Spleen (tissue), 11 donors: Measurements from ENCODE around the gene DSCAML1. TPM values are rescaled to one million over a fixed set of nuclear protein-coding genes. Genes with fewer than 3 reads are reported as not detected.

Source experiments
- DNase-seq: peaks from one replicate; pipeline ENCODE4 v3.0.0-alpha.2; 2020
- H3K27ac ChIP-seq, 8 donors: fragments of 200-600 bp; sonication (generic) in 7 of 8; 1 replicate in 4 of 8; 2 replicates in 4 of 8; pipeline versions ENCODE4 v1.5.0 to v1.8.0; 2016 to 2021; ENCODE audit warnings: inconsistent platforms in 4 of 8, mild to moderate bottlenecking in 4 of 8, moderate library complexity in 1 of 8
- H3K27me3 ChIP-seq, 7 donors: fragments of 200-600 bp; sonication (generic) in 6 of 7; replicated peaks in 1 of 7; 1 replicate in 4 of 7; 2 replicates in 3 of 7; pipeline versions ENCODE4 v1.5.0 to v1.8.0; 2016 to 2021; ENCODE audit warnings: inconsistent platforms in 3 of 7, mild to moderate bottlenecking in 1 of 7
- H3K36me3 ChIP-seq, 6 donors: fragments of 200-600 bp; sonication (generic) in 5 of 6; 1 replicate in 4 of 6; 2 replicates in 2 of 6; pipeline versions ENCODE4 v1.5.0 to v1.8.0; 2016 to 2021; ENCODE audit warnings: inconsistent platforms in 2 of 6
- H3K4me1 ChIP-seq, 6 donors: fragments of 200-600 bp; sonication (generic) in 5 of 6; 1 replicate in 3 of 6; 2 replicates in 3 of 6; pipeline versions ENCODE4 v1.5.0 to v1.8.0; 2016 to 2021; ENCODE audit warnings: inconsistent platforms in 3 of 6
- H3K4me3 ChIP-seq, 8 donors: fragments of 200-600 bp; sonication (generic) in 7 of 8; 1 replicate in 4 of 8; 2 replicates in 4 of 8; pipeline versions ENCODE4 v1.5.0 to v1.8.0; 2016 to 2021; ENCODE audit warnings: inconsistent platforms in 4 of 8, mild to moderate bottlenecking in 4 of 8, moderate library complexity in 2 of 8
- H3K9me3 ChIP-seq, 8 donors: fragments of 200-600 bp; sonication (generic) in 7 of 8; 1 replicate in 4 of 8; 2 replicates in 4 of 8; pipeline versions ENCODE4 v1.5.0 to v1.8.0; 2016 to 2021; ENCODE audit warnings: inconsistent platforms in 4 of 8
- CTCF ChIP-seq, 11 experiments: fragments of 200-600 bp in 7 of 11; fragments of 450-650 bp in 4 of 11; sonication (generic) in 4 of 11; IDR thresholded peaks in 8 of 11; conservative IDR thresholded peaks in 3 of 11; 1 replicate in 7 of 11; 2 replicates in 4 of 11; pipeline versions ENCODE4 v1.4.0 to v1.8.0; 2016 to 2021; ENCODE audit warnings: antibody characterized with exemption in 11 of 11, inconsistent platforms in 4 of 11, mild to moderate bottlenecking in 1 of 11
- POLR2A ChIP-seq, 3 donors: fragments of 450-650 bp; IDR thresholded peaks; one replicate each; pipeline ENCODE4 v1.5.1; 2017; ENCODE audit warnings: antibody characterized with exemption in 3 of 3, mild to moderate bottlenecking in 1 of 3
- POLR2AphosphoS5 ChIP-seq, 3 donors: sonication (generic); formaldehyde crosslinking; IDR thresholded peaks; one replicate each; pipeline ENCODE4 v1.5.1; 2017; ENCODE audit warnings: antibody characterized with exemption in 3 of 3
- WGBS, 5 donors: extraction: QIAGEN DNeasy Blood & Tissue Kit in 3 of 5; methylation state at CpG; one replicate each; pipeline versions ENCODE4 v1.1.5 to v1.1.7; 2013 to 2018; 5-methylcytosine and 5-hydroxymethylcytosine counted together
- intact Hi-C: fragments of 100-400 bp; cut with DNase I; formaldehyde crosslinking; loops from one replicate; pipeline ENCODE4 v1.15.0; 2023; ENCODE audit warnings: low total_unique reads
- polyA plus RNA-seq, 3 donors: library from polyadenylated mRNA; stranded (reverse); fragments of 200-250 nt; gene quantifications; one replicate each; pipeline ENCODE4 v1.2.1, GENCODE V29; 2013
- total RNA-seq, 7 donors: library from RNA; depleted of rRNA in 3 of 7; stranded (reverse); fragments of >200 nt in 3 of 7; fragmentation: NEBNext Ultra II Directional in 4 of 7; extraction: Animal tissue kit (Norgen Biotek cat#: 25700) in 4 of 7; gene quantifications; one replicate each; pipeline versions ENCODE4 v1.1.0 to v1.2.1, GENCODE V29; 2016 to 2021
- donor health status: healthy with polysubstance abuse.
- donor health status: DM: no; HTN: no; CAD: no; lungs with moderate emphysema.
- donor health status: DM: no; HTN: no; CAD: no.
- donor health status: Bipolar disorder and iron deficiency.
- donor health status: healthy.
- donor health status: DM: no; HTN: no; CAD: no.
- donor health status: DM: yes; HTN: yes; CAD: no.

DSCAML1 gene
- total and polyA plus RNA-seq, 10 donors, result 0.07 to 10.7 (median 2.3) TPM

- Histone ChIP-seq H3K36me3 (peaks cover 0 to 100% (median 57%) of the 10 kb centered on the region in 6 donors), H3K27ac (no peak overlapping the region), H3K27me3 (no peaks in the 10 kb centered on the region), H3K4me1 (no peaks in the 10 kb centered on the region), H3K4me3 (no peak overlapping the region), H3K9me3 (no peaks in the 10 kb centered on the region)
- DNase-seq, result no peak
- intact Hi-C loops, result no loop called here
- TF ChIP-seq POLR2A (IDR thresholded peaks at IDR 0.05) (no peak), CTCF (IDR thresholded peaks at IDR 0.05 in 8 of 11, conservative IDR thresholded peaks at IDR 0.05 in 3 of 11) (no peak), POLR2AphosphoS5 (IDR thresholded peaks at IDR 0.05) (no peak)
- WGBS, 5 donors, result 89 to 96% (median 94%) methylated on average over 6 to 9 of the region's 9 CpGs
Observed at GRCh38 chr11:117381481-117382387, 415.3 kb downstream of the DSCAML1 start.

- H3K27ac ChIP-seq, result no peak overlapping the region
- WGBS, 5 donors, result 94 to 98% (median 96%) methylated on average over 2 to 4 of the region's 4 CpGs
- intact Hi-C loops, result no loop called here
Observed at GRCh38 chr11:117380676-117381075, 416.3 kb downstream of the DSCAML1 start.

GRCh38 chr11:117378976-117379865, 417.8 kb downstream of the DSCAML1 start:
- Histone ChIP-seq H3K4me1 (no peaks in the 10 kb centered on the region), H3K36me3 (peaks cover 0 to 100% (median 65%) of the 10 kb centered on the region in 6 donors), H3K4me3 (no peak overlapping the region), H3K27ac (no peak overlapping the region), H3K27me3 (no peaks in the 10 kb centered on the region), H3K9me3 (no peaks in the 10 kb centered on the region)
- DNase-seq, result no peak
- 63 to 82% (median 78%) methylated on average over 12 of the region's 12 CpGs for WGBS, 5 donors
- intact Hi-C loops, result no loop called here
- TF ChIP-seq CTCF (IDR thresholded peaks at IDR 0.05 in 8 of 11, conservative IDR thresholded peaks at IDR 0.05 in 3 of 11), result no peak

More at GRCh38 chr11:117380676-117381075, 416.3 kb downstream of the DSCAML1 start:
- H3K36me3 ChIP-seq, result peaks cover 0 to 100% (median 59%) of the 10 kb centered on the region in 6 donors
- DNase-seq, result peak; percentile 54
- no peak for TF ChIP-seq CTCF (IDR thresholded peaks at IDR 0.05 in 8 of 11, conservative IDR thresholded peaks at IDR 0.05 in 3 of 11)
- TF ChIP-seq POLR2A (IDR thresholded peaks at IDR 0.05), result no peak
- no peak for TF ChIP-seq POLR2AphosphoS5 (IDR thresholded peaks at IDR 0.05)
- H3K27me3 ChIP-seq, result no peaks in the 10 kb centered on the region
- H3K4me1 ChIP-seq, result no peaks in the 10 kb centered on the region
- H3K4me3 ChIP-seq, result no peak overlapping the region
- H3K9me3 ChIP-seq, result no peaks in the 10 kb centered on the region

Other genes with a start within 250 kb of the DSCAML1 start
- gene FXYD2, start 27.5 kb upstream of the DSCAML1 start, total RNA-seq, result 10 to 100 TPM in 2 of 7 donors, 1 to 10 TPM in 5; 4.7 to 20.0 (median 7.3) TPM
- 10 to 100 TPM in 1 of 3 donors, 1 to 10 TPM in 2; 8.3 to 18.4 (median 9.8) TPM for gene FXYD2, start 27.5 kb upstream of the DSCAML1 start, polyA plus RNA-seq
- 100 to 1,000 TPM in 5 of 7 donors, 10 to 100 TPM in 2; 75.4 to 230 (median 140) TPM for gene FXYD6, start 79.4 kb upstream of the DSCAML1 start, total RNA-seq
- gene FXYD6, start 79.4 kb upstream of the DSCAML1 start, polyA plus RNA-seq, result 10 to 100 TPM; 40.8 to 71.5 (median 51.4) TPM
- 1 to 10 TPM in 6 of 7 donors, under 1 TPM in 1; 0.95 to 2.2 (median 1.7) TPM for gene TMPRSS13, start 132.2 kb upstream of the DSCAML1 start, total RNA-seq
- gene TMPRSS13, start 132.2 kb upstream of the DSCAML1 start, polyA plus RNA-seq, result 1 to 10 TPM; 1.3 to 1.9 (median 1.5) TPM
- gene IL10RA, start 189.2 kb upstream of the DSCAML1 start, total RNA-seq, result 100 to 1,000 TPM; 114 to 239 (median 171) TPM
- gene IL10RA, start 189.2 kb upstream of the DSCAML1 start, polyA plus RNA-seq, result 10 to 100 TPM; 32.9 to 39.4 (median 38.3) TPM